Endodermal cell (in vitro differentiated cells): Measurements from ENCODE around the gene ROR1. TPM values are rescaled to one million over a fixed set of nuclear protein-coding genes. Genes with fewer than 3 reads are reported as not detected.

ENCODE experiments used
- DNase-seq: peaks from one replicate; pipeline ENCODE4 v3.0.0-alpha.2; 2017
- H3K27ac ChIP-seq: 2 replicates; pipeline ENCODE4 v1.5.1; 2013; ENCODE audit warnings: mild to moderate bottlenecking, low read depth, low read length, moderate library complexity
- H3K27me3 ChIP-seq: 2 replicates; pipeline ENCODE4 v1.6.1; 2013; ENCODE audit warnings: mild to moderate bottlenecking, low read length, moderate library complexity; ENCODE audit not compliant: insufficient read depth, control insufficient read depth, poor library complexity, severe bottlenecking
- H3K36me3 ChIP-seq: 2 replicates; pipeline ENCODE4 v1.7.0; 2013; ENCODE audit warnings: mild to moderate bottlenecking, low read length, moderate library complexity; ENCODE audit not compliant: control insufficient read depth, insufficient read depth
- H3K4me1 ChIP-seq: one replicate; pipeline ENCODE4 v1.7.0; 2013; ENCODE audit warnings: low read length; ENCODE audit not compliant: control insufficient read depth, insufficient read depth
- H3K4me3 ChIP-seq: 2 replicates; pipeline ENCODE4 v1.5.1; 2013; ENCODE audit warnings: mild to moderate bottlenecking, low read length, moderate library complexity
- H3K9ac ChIP-seq: 2 replicates; pipeline ENCODE4 v1.6.1; 2013; ENCODE audit warnings: mild to moderate bottlenecking, low read length, moderate library complexity; ENCODE audit not compliant: poor library complexity, severe bottlenecking; ENCODE audit errors: extremely low read depth
- H3K9me3 ChIP-seq: 2 replicates; pipeline ENCODE4 v1.6.1; 2013; ENCODE audit warnings: mild to moderate bottlenecking, low read length, moderate library complexity; ENCODE audit not compliant: control insufficient read depth
- H3K27ac Mint-ChIP-seq: 2 replicates; pipeline ENCODE4 v1.8.0; 2020; ENCODE audit warnings: mixed read lengths
- H3K27me3 Mint-ChIP-seq: 2 replicates; pipeline ENCODE4 v1.8.0; 2021; ENCODE audit warnings: mild to moderate bottlenecking, mixed read lengths; ENCODE audit not compliant: insufficient read depth
- H3K36me3 Mint-ChIP-seq: 2 replicates; pipeline ENCODE4 v1.8.0; 2020; ENCODE audit warnings: low read depth, mixed read lengths
- H3K4me1 Mint-ChIP-seq: 2 replicates; pipeline ENCODE4 v1.8.0; 2020; ENCODE audit warnings: mixed read lengths
- H3K4me3 Mint-ChIP-seq: 2 replicates; pipeline ENCODE4 v1.8.0; 2020; ENCODE audit warnings: mild to moderate bottlenecking, moderate library complexity, mixed read lengths
- H3K9me3 Mint-ChIP-seq: 2 replicates; pipeline ENCODE4 v1.8.0; 2020; ENCODE audit warnings: mild to moderate bottlenecking, mixed read lengths
- CTCF ChIP-seq: fragments of 200-600 bp; sonication (generic); conservative IDR thresholded peaks from 2 replicates; pipeline ENCODE4 v1.5.0; 2021; ENCODE audit warnings: antibody characterized with exemption, mild to moderate bottlenecking
- WGBS, 2 experiments: methylation state at CpG; one replicate each; pipeline versions ENCODE4 v1.1.5 to v1.1.7; 2013; ENCODE audit warnings: missing lambda C conversion rate in 2 of 2, mixed read lengths in 1 of 2; ENCODE audit not compliant: insufficient coverage in 1 of 2, insufficient read length in 1 of 2; 5-methylcytosine and 5-hydroxymethylcytosine counted together
- total RNA-seq, 2 donors: library from RNA; stranded (reverse); fragmentation: NEBNext Ultra II Directional in 1 of 2; extraction: Animal tissue kit (Norgen Biotek cat#: 25700) in 1 of 2; gene quantifications; 2 replicates in 1 of 2; 3 replicates in 1 of 2; pipeline ENCODE4 v1.2.1, GENCODE V29; 2021

The ROR1 gene
- total RNA-seq, 2 donors from 2014 or later, result 77.4 to 77.9 TPM

DNA sequence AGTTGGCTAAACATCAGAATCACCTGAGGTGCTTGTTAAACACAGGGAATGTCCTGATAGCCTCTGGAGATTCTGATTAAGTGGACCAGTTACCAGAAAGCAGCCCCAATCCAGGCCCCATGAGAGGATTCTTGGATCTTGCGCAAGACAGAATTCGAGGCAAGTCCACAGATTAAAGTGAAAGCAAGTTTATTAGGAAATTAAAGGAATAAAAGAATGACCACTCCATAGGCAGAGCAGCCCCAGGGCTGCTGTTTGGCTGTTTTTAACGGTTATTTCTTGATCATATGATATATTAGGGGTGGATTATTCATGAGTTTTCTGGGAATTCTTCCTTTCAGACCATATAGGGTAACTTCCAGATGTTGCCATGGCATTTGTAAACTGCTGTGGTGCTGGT, 176.2 kb downstream of the ROR1 start:
- no peak overlapping the region for H3K4me3 ChIP-seq
- H3K9ac ChIP-seq, result no peak overlapping the region
- H3K27me3 ChIP-seq, result no peaks in the 10 kb centered on the region
- no peak for DNase-seq
- Mint-ChIP-seq H3K27ac (no peak overlapping the region), H3K36me3 (peaks cover 19% of the 10 kb centered on the region), H3K4me3 (no peak overlapping the region), H3K27me3 (no peaks in the 10 kb centered on the region), H3K4me1 (peaks cover 5% of the 10 kb centered on the region), H3K9me3 (peaks cover 24% of the 10 kb centered on the region)
- H3K4me1 ChIP-seq, result no peaks in the 10 kb centered on the region
- no peaks in the 10 kb centered on the region for H3K36me3 ChIP-seq
- H3K9me3 ChIP-seq, result peaks cover 19% of the 10 kb centered on the region
- WGBS, 2 experiments, result 92 to 100% methylated on average over 3 of the region's 3 CpGs
- no peak overlapping the region for H3K27ac ChIP-seq
- no peak for TF ChIP-seq CTCF

DNA sequence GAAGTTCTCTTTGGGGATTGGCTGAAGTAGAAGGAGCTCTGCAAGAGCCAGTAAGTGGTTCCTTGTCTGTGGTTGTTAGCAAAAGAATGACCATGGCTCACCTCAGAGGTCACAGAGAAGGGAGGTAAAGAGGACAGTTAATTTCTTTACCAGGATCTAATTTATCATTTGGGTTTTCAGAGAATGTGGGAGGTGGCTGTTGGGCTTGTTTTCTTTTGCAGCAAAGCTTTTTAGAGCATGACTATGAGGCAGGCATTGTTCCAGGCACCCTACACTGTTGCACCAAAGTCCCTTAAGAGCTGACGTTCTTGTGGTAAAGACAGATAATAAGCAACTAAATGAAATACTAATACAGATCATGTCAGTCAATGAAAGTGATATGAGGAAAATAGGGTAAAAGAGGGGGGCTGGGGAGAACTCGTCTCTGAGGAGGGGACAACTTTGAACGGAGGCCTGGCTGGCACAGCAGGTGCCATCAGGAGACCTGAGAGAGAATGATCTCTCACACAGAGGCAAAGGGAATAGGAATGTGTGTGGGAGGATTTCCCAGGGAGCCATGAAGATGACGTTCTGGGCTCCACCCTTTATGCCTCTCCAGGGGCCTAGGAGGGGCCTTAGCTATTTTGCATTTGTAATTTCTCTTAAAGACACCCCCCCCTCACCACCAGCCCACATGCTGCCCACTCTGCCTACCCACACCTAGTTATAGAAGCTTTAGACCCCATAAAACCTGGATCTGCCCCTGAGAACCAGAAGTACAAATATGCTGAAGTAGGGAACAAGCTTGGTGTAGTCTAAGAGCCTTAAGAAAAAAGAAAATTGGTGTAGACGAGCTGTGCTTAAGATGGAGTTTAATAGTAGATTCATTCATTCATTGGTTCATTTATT, 177.5 kb downstream of the ROR1 start:
- 33 to 85% methylated on average over 2 to 5 of the region's 5 CpGs for WGBS, 2 experiments
- H3K9me3 Mint-ChIP-seq, result peaks cover 24% of the 10 kb centered on the region

DNA sequence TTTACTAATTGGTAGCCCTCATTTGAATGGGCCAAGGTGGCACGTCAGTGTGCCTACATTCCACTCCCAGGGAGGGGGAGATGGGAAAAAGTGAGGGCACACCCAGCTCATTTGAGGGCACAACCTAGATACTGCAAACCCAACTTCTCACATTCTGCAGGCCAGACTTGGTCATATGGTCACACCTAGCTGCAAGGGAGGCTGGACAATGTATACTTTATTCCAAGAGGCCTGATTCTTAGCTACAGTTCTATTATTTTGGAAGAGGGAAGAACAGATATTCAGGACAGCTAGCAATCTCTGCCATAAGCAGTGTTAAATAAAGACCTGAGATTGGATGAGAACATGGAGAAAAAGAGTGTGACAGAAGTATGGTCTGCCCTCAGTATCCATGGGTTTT, 180.4 kb downstream of the ROR1 start:
- no peak overlapping the region for H3K4me3 Mint-ChIP-seq
- no peak for DNase-seq
- no peak for TF ChIP-seq CTCF
- no peaks in the 10 kb centered on the region for H3K27me3 ChIP-seq
- peaks cover 29% of the 10 kb centered on the region for H3K36me3 Mint-ChIP-seq
- no peaks in the 10 kb centered on the region for H3K4me1 ChIP-seq
- no peak overlapping the region for H3K4me3 ChIP-seq
- no peak overlapping the region for H3K27ac Mint-ChIP-seq
- H3K27ac ChIP-seq, result no peak overlapping the region
- H3K9me3 Mint-ChIP-seq, result peaks cover 27% of the 10 kb centered on the region
- H3K36me3 ChIP-seq, result peaks cover 6% of the 10 kb centered on the region
- no peaks in the 10 kb centered on the region for H3K27me3 Mint-ChIP-seq
- 95% methylated on average over 1 of the region's 1 CpG; no CpG with 5 or more reads in 1 of the 2 experiments for WGBS, 2 experiments
- peaks cover 5% of the 10 kb centered on the region for H3K4me1 Mint-ChIP-seq
- H3K9me3 ChIP-seq, result peaks cover 28% of the 10 kb centered on the region
- H3K9ac ChIP-seq, result no peak overlapping the region

More for the DNA sequence above, 177.5 kb downstream of the ROR1 start:
- Histone ChIP-seq H3K9me3 (peaks cover 19% of the 10 kb centered on the region), H3K36me3 (no peaks in the 10 kb centered on the region), H3K9ac (no peak overlapping the region), H3K27me3 (no peaks in the 10 kb centered on the region), H3K27ac (no peak overlapping the region), H3K4me1 (no peaks in the 10 kb centered on the region), H3K4me3 (no peak overlapping the region)
- no peak for DNase-seq
- Mint-ChIP-seq H3K4me1 (peaks cover 5% of the 10 kb centered on the region), H3K27ac (peak overlapping the region; percentile 52), H3K36me3 (peaks cover 19% of the 10 kb centered on the region), H3K4me3 (no peak overlapping the region), H3K27me3 (no peaks in the 10 kb centered on the region)
- no peak for TF ChIP-seq CTCF
